ENCODE measurements around the gene LIX1L.

Gene LIX1L

GRCh38 chr1:145912128-145912641, 45.6 kb downstream of the LIX1L start:
- in situ Hi-C loops (cut with HindIII; ENCODE audit: low pct_unique_long_range_greater_than_20kb, low sequenced_read_pairs): no loop called here
- TF ChIP-seq JUND (IDR thresholded peaks at IDR 0.05; ENCODE audit: low read depth): no peak
- DNase-seq (ENCODE audit: low read depth in 1 of 2, low spot score in 1 of 2): no peak

- no peak for DNase-seq (ENCODE audit: low read depth in 1 of 2, low spot score in 1 of 2)
- TF ChIP-seq JUND (IDR thresholded peaks at IDR 0.05; ENCODE audit: low read depth): no peak
- in situ Hi-C loops (cut with HindIII; ENCODE audit: low pct_unique_long_range_greater_than_20kb, low sequenced_read_pairs): no loop called here
Observed at GRCh38 chr1:145908653-145909052, 49.2 kb downstream of the LIX1L start.

- no peak for TF ChIP-seq JUND (IDR thresholded peaks at IDR 0.05; ENCODE audit: low read depth)
- in situ Hi-C loops (cut with HindIII; ENCODE audit: low pct_unique_long_range_greater_than_20kb, low sequenced_read_pairs): no loop called here
- DNase-seq (ENCODE audit: low read depth in 1 of 2, low spot score in 1 of 2): no peak
Observed at GRCh38 chr1:145906954-145907753, 50.7 kb downstream of the LIX1L start.

GRCh38 chr1:145901312-145902021, 56.4 kb downstream of the LIX1L start:
- no peak for TF ChIP-seq JUND (IDR thresholded peaks at IDR 0.05; ENCODE audit: low read depth)
- DNase-seq (ENCODE audit: low read depth in 1 of 2, low spot score in 1 of 2): no peak
- in situ Hi-C loops (cut with HindIII; ENCODE audit: low pct_unique_long_range_greater_than_20kb, low sequenced_read_pairs): no loop called here

GRCh38 chr1:145898756-145899155, 59.1 kb downstream of the LIX1L start:
- TF ChIP-seq JUND (IDR thresholded peaks at IDR 0.05; ENCODE audit: low read depth): no peak
- in situ Hi-C loops (cut with HindIII; ENCODE audit: low pct_unique_long_range_greater_than_20kb, low sequenced_read_pairs): no loop called here
- no peak for DNase-seq (ENCODE audit: low read depth in 1 of 2, low spot score in 1 of 2)

- DNase-seq (ENCODE audit: low read depth in 1 of 2, low spot score in 1 of 2): no peak
- in situ Hi-C loops (cut with HindIII; ENCODE audit: low pct_unique_long_range_greater_than_20kb, low sequenced_read_pairs): no loop called here
- TF ChIP-seq JUND (IDR thresholded peaks at IDR 0.05; ENCODE audit: low read depth): no peak
Observed at GRCh38 chr1:145897969-145898368, 59.8 kb downstream of the LIX1L start.

- no peak for TF ChIP-seq JUND (IDR thresholded peaks at IDR 0.05; ENCODE audit: low read depth)
- in situ Hi-C loops (cut with HindIII; ENCODE audit: low pct_unique_long_range_greater_than_20kb, low sequenced_read_pairs): no loop called here
- DNase-seq (ENCODE audit: low read depth in 1 of 2, low spot score in 1 of 2): no peak
Observed at GRCh38 chr1:145895471-145895870, 62.3 kb downstream of the LIX1L start.

GRCh38 chr1:145893306-145894055, 64.3 kb downstream of the LIX1L start:
- TF ChIP-seq JUND (IDR thresholded peaks at IDR 0.05; ENCODE audit: low read depth): no peak
- no peak for DNase-seq (ENCODE audit: low read depth in 1 of 2, low spot score in 1 of 2)
- in situ Hi-C loops (cut with HindIII; ENCODE audit: low pct_unique_long_range_greater_than_20kb, low sequenced_read_pairs): no loop called here

GRCh38 chr1:145892486-145893087, 65.2 kb downstream of the LIX1L start:
- DNase-seq (ENCODE audit: low read depth in 1 of 2, low spot score in 1 of 2): no peak
- TF ChIP-seq JUND (IDR thresholded peaks at IDR 0.05; ENCODE audit: low read depth): no peak
- in situ Hi-C loops (cut with HindIII; ENCODE audit: low pct_unique_long_range_greater_than_20kb, low sequenced_read_pairs): no loop called here

GRCh38 chr1:145891587-145892485, 66.0 kb downstream of the LIX1L start:
- in situ Hi-C loops (cut with HindIII; ENCODE audit: low pct_unique_long_range_greater_than_20kb, low sequenced_read_pairs): no loop called here
- DNase-seq (ENCODE audit: low read depth in 1 of 2, low spot score in 1 of 2): peak; percentile 88 to 100

GRCh38 chr1:145891143-145891542, 66.7 kb downstream of the LIX1L start:
- DNase-seq (ENCODE audit: low read depth in 1 of 2, low spot score in 1 of 2): peak; percentile 72 to 99
- in situ Hi-C loops (cut with HindIII; ENCODE audit: low pct_unique_long_range_greater_than_20kb, low sequenced_read_pairs): no loop called here
- TF ChIP-seq JUND (IDR thresholded peaks at IDR 0.05; ENCODE audit: low read depth): no peak; the same call in 1 of the 2 replicates

More at GRCh38 chr1:145891587-145892485, 66.0 kb downstream of the LIX1L start:
- TF ChIP-seq JUND (IDR thresholded peaks at IDR 0.05; ENCODE audit: low read depth): peak; percentile 75; the same call in 1 of the 2 replicates
